ENCODE data around the gene GRID1. TPM values are rescaled to one million over a fixed set of nuclear protein-coding genes. Genes with fewer than 3 reads are reported as not detected.

Gene GRID1
- total RNA-seq, 1 experiment from 2014 or later = 0.37 TPM

- POLR2A ChIA-PET = no interaction called here
- Mint-ChIP-seq H3K36me3 (no peaks in the 10 kb centered on the region), H3K4me1 (no peaks in the 10 kb centered on the region), H3K27me3 (ENCODE audit: low read depth) (no peaks in the 10 kb centered on the region), H3K27ac (no peak overlapping the region), H3K4me3 (no peak overlapping the region), H3K9me3 (peaks cover 4% of the 10 kb centered on the region)
- TF ChIP-seq MYBL2 (CRISPR knock-in tag; IDR thresholded peaks at IDR 0.05) = no peak
- no peak for TF ChIP-seq ATF1 (CRISPR knock-in tag; IDR thresholded peaks at IDR 0.05)
- no peak for TF ChIP-seq GTF2I (CRISPR knock-in tag; conservative IDR thresholded peaks at IDR 0.05)
- no peak for TF ChIP-seq ZNF219 (CRISPR knock-in tag; IDR thresholded peaks at IDR 0.05; ENCODE audit: borderline replicate concordance)
- TF ChIP-seq CREM (CRISPR knock-in tag; IDR thresholded peaks at IDR 0.05) = no peak
- TF ChIP-seq NR2C2 (CRISPR knock-in tag; IDR thresholded peaks at IDR 0.05) = no peak
- no peak for TF ChIP-seq SMAD4 (CRISPR knock-in tag; IDR thresholded peaks at IDR 0.05)
- TF ChIP-seq TP53 (CRISPR knock-in tag; IDR thresholded peaks at IDR 0.05) = no peak
- no peak for TF ChIP-seq PRRX2 (CRISPR knock-in tag; IDR thresholded peaks at IDR 0.05)
- TF ChIP-seq, protein P1, sequence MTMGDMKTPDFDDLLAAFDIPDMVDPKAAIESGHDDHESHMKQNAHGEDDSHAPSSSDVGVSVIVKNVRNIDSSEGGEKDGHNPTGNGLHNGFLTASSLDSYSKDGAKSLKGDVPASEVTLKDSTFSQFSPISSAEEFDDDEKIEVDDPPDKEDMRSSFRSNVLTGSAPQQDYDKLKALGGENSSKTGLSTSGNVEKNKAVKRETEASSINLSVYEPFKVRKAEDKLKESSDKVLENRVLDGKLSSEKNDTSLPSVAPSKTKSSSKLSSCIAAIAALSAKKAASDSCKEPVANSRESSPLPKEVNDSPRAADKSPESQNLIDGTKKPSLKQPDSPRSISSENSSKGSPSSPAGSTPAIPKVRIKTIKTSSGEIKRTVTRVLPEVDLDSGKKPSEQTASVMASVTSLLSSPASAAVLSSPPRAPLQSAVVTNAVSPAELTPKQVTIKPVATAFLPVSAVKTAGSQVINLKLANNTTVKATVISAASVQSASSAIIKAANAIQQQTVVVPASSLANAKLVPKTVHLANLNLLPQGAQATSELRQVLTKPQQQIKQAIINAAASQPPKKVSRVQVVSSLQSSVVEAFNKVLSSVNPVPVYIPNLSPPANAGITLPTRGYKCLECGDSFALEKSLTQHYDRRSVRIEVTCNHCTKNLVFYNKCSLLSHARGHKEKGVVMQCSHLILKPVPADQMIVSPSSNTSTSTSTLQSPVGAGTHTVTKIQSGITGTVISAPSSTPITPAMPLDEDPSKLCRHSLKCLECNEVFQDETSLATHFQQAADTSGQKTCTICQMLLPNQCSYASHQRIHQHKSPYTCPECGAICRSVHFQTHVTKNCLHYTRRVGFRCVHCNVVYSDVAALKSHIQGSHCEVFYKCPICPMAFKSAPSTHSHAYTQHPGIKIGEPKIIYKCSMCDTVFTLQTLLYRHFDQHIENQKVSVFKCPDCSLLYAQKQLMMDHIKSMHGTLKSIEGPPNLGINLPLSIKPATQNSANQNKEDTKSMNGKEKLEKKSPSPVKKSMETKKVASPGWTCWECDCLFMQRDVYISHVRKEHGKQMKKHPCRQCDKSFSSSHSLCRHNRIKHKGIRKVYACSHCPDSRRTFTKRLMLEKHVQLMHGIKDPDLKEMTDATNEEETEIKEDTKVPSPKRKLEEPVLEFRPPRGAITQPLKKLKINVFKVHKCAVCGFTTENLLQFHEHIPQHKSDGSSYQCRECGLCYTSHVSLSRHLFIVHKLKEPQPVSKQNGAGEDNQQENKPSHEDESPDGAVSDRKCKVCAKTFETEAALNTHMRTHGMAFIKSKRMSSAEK (CRISPR knock-in tag; IDR thresholded peaks at IDR 0.05; ENCODE audit: borderline replicate concordance) = no peak
- TF ChIP-seq FOXP1 (CRISPR knock-in tag; IDR thresholded peaks at IDR 0.05; ENCODE audit: borderline replicate concordance) = no peak
- TF ChIP-seq, protein P2, sequence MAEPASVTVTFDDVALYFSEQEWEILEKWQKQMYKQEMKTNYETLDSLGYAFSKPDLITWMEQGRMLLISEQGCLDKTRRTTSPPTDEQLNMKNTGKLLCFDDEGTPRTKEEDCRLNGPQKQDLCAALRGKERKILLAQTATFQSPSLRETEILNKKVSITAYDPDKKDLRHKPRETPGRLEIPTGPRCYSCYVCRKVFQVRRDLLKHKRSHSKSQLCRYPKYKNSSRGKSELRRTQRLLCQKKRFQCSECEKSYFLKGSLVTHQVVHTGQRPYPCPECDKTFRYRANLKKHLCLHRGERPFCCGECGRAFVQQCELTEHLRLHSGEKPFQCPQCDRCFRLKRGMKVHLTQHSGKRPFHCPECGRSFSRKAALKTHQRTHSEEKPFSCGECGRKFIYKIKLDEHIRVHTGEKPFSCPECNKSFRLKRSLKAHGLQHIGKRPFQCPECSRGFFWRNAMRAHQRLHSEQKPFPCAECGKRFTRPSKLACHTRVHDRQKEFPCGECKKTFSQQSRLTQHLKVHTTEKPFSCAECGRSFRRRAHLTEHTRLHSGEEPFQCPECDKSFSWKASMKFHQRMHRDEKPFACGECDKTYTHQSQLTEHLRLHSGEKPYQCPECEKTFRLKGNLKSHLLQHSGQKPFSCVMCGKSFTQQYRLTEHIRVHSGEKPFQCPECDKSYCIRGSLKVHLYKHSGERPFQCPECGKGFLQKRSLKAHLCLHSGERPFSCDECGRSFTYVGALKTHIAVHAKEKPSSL (CRISPR knock-in tag; conservative IDR thresholded peaks at IDR 0.05) = no peak
- TF ChIP-seq OVOL2 (CRISPR knock-in tag; IDR thresholded peaks at IDR 0.05; ENCODE audit: borderline replicate concordance) = no peak
- no peak for TF ChIP-seq PREB (CRISPR knock-in tag; IDR thresholded peaks at IDR 0.05; ENCODE audit: borderline replicate concordance)
- TF ChIP-seq GRHL2 (CRISPR knock-in tag; IDR thresholded peaks at IDR 0.05; ENCODE audit: insufficient replicate concordance, severe bottlenecking) = no peak
- no peak for TF ChIP-seq FOXK1 (CRISPR knock-in tag; IDR thresholded peaks at IDR 0.05)
- CTCF ChIA-PET = interaction anchor here (0.9 to 1.0 kb wide), 2 partner anchors 38 to 84 kb away, joined by 3 read pairs; no protein-coding TSS in a partner anchor
- ATAC-seq (no peak), DNase-seq (ENCODE audit: low spot score) (no peak)
Observed at GRCh38 chr10:86072413-86072812, 294.2 kb downstream of the GRID1 start.

DNA sequence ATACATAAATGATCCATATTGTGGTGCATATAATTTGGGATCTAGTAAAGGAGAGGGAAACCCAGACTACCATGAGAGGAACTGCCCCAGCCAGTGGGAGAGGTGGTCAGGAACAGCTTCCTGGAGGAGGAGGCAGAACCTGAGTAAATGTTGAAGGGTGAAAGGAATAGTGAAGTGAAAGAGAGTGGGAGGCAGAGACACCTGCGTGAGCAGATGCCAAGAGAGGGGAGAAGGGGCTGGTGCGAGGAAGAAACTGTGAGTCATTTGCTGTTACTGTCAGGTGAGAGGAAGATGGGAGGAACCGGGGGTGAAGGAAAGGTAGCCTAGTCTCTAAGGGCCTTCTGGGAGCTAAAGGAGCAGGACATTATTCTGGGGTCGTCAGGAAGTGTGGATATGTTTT lies 294.8 kb downstream of the GRID1 start:
- ChIA-PET CTCF (interaction anchor here (0.7 to 1.0 kb wide), 3 partner anchors 39 to 84 kb away, joined by 3 read pairs; no protein-coding TSS in a partner anchor), POLR2A (no interaction called here)
- H3K4me1 Mint-ChIP-seq = no peaks in the 10 kb centered on the region
- TF ChIP-seq, protein P2 (CRISPR knock-in tag; conservative IDR thresholded peaks at IDR 0.05) = no peak
- no peak for TF ChIP-seq NR3C1 (CRISPR knock-in tag; conservative IDR thresholded peaks at IDR 0.05; ENCODE audit: low read depth)
- TF ChIP-seq RELA (CRISPR knock-in tag; IDR thresholded peaks at IDR 0.05; ENCODE audit: borderline replicate concordance) = no peak
- TF ChIP-seq, protein P3, sequence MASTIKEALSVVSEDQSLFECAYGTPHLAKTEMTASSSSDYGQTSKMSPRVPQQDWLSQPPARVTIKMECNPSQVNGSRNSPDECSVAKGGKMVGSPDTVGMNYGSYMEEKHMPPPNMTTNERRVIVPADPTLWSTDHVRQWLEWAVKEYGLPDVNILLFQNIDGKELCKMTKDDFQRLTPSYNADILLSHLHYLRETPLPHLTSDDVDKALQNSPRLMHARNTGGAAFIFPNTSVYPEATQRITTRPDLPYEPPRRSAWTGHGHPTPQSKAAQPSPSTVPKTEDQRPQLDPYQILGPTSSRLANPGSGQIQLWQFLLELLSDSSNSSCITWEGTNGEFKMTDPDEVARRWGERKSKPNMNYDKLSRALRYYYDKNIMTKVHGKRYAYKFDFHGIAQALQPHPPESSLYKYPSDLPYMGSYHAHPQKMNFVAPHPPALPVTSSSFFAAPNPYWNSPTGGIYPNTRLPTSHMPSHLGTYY (CRISPR knock-in tag; IDR thresholded peaks at IDR 0.05) = no peak
- H3K9me3 Mint-ChIP-seq = peaks cover 4% of the 10 kb centered on the region
- no peak overlapping the region for H3K27ac Mint-ChIP-seq
- no peaks in the 10 kb centered on the region for H3K36me3 Mint-ChIP-seq
- no peaks in the 10 kb centered on the region for H3K27me3 Mint-ChIP-seq (ENCODE audit: low read depth)
- DNase-seq (ENCODE audit: low spot score) (no peak), ATAC-seq (no peak)
- H3K4me3 Mint-ChIP-seq = no peak overlapping the region

Measured in WTC11 (cell line).